CD8-positive, alpha-beta memory T cell (primary cell): ENCODE results near the gene PLBD2. TPM values are rescaled to one million over a fixed set of nuclear protein-coding genes. Genes with fewer than 3 reads are reported as not detected.

ENCODE experiments used
- CTCF ChIA-PET: fragments of 350-600 bp; sonication (Branson Sonifier 250); formaldehyde crosslinking; loops from one replicate; lab custom pipeline; 2021; ENCODE audit warnings: antibody characterized with exemption; lab: Charles Lee
- POLR2A ChIA-PET: fragments of 350-600 bp; sonication (Branson Sonifier 250); formaldehyde crosslinking; loops from one replicate; lab custom pipeline; 2021; ENCODE audit warnings: antibody characterized with exemption; lab: Charles Lee
- DNase-seq, 5 donors: peaks; one replicate each; pipeline versions ENCODE4 v3.0.0 to v3.0.0-alpha.2; 2020 to 2022; ENCODE audit warnings: mixed read lengths in 1 of 5
- H3K27ac ChIP-seq: one replicate; pipeline ENCODE4 v1.7.0; 2013; ENCODE audit warnings: low read depth, mild to moderate bottlenecking, low read length, moderate library complexity
- H3K27me3 ChIP-seq: 2 replicates; pipeline ENCODE4 v1.7.0; 2013; ENCODE audit warnings: low read length, mild to moderate bottlenecking; ENCODE audit not compliant: insufficient read depth, poor library complexity, severe bottlenecking
- H3K36me3 ChIP-seq: 2 replicates; pipeline ENCODE4 v1.7.0; 2013; ENCODE audit warnings: mild to moderate bottlenecking, low read length, moderate library complexity; ENCODE audit not compliant: insufficient read depth
- H3K4me1 ChIP-seq: 2 replicates; pipeline ENCODE4 v1.7.0; 2013; ENCODE audit warnings: mild to moderate bottlenecking, low read length, moderate library complexity; ENCODE audit not compliant: insufficient read depth
- H3K4me3 ChIP-seq: 2 replicates; pipeline ENCODE4 v1.7.0; 2013; ENCODE audit warnings: mild to moderate bottlenecking, low read length
- H3K9me3 ChIP-seq: 2 replicates; pipeline ENCODE4 v1.7.0; 2013; ENCODE audit warnings: mild to moderate bottlenecking, low read length
- H3K27ac Mint-ChIP-seq, 8 donors: one replicate each; pipeline ENCODE4 v1.8.0; 2020 to 2021; ENCODE audit warnings: mixed read lengths in 8 of 8, mild to moderate bottlenecking in 6 of 8, inconsistent platforms in 3 of 8, moderate library complexity in 3 of 8
- H3K27me3 Mint-ChIP-seq, 2 donors: one replicate each; pipeline ENCODE4 v1.8.0; 2020 to 2021; ENCODE audit warnings: mixed read lengths in 2 of 2, mild to moderate bottlenecking in 1 of 2, moderate library complexity in 1 of 2
- H3K36me3 Mint-ChIP-seq, 3 donors: one replicate each; pipeline ENCODE4 v1.8.0; 2020 to 2021; ENCODE audit warnings: mixed read lengths in 3 of 3, inconsistent platforms in 1 of 3, mild to moderate bottlenecking in 1 of 3
- H3K4me1 Mint-ChIP-seq, 3 donors: one replicate each; pipeline ENCODE4 v1.8.0; 2020 to 2021; ENCODE audit warnings: mixed read lengths in 3 of 3, inconsistent platforms in 1 of 3, mild to moderate bottlenecking in 1 of 3
- H3K4me3 Mint-ChIP-seq, 7 donors: one replicate each; pipeline ENCODE4 v1.8.0; 2020 to 2021; ENCODE audit warnings: mixed read lengths in 7 of 7, mild to moderate bottlenecking in 6 of 7, moderate library complexity in 4 of 7, inconsistent platforms in 2 of 7
- H3K9me3 Mint-ChIP-seq, 5 donors: one replicate each; pipeline ENCODE4 v1.8.0; 2020 to 2022; ENCODE audit warnings: mixed read lengths in 5 of 5, mild to moderate bottlenecking in 3 of 5, moderate library complexity in 2 of 5, inconsistent platforms in 1 of 5
- polyA plus RNA-seq: library from polyadenylated mRNA; unstranded; fragments of 300-500 nt; fragmentation: Illumina TruSeq; gene quantifications from one replicate; pipeline ENCODE4 v1.2.3, GENCODE V29; 2021
- total RNA-seq, 2 experiments: library from RNA; stranded (reverse); gene quantifications; one replicate each; pipeline ENCODE4 v1.2.3, GENCODE V29; 2021

PLBD2 gene
- total and polyA plus RNA-seq, 3 experiments from 2014 or later, result 10.0 to 20.7 (median 19.5) TPM

DNA sequence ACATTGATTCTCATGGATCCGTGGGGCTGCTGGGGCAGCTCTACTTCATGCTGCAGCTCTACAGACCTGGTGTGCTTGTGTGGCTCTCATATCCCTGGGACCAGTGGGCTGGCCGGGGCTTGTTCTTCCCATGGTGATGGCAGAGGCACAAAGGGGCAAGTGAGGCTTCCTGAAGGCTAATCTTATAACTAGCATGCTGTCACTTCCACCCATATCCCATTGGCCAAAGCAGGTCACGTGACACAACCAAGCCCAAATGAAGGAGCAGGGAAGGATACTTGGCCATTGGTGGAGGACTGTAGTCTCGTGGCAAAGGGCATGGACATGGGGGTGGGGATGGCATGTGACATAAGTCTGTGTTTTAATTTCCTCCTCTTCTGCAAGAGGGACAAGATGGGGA, 9.9 kb downstream of the PLBD2 start:
- DNase-seq, result no peak
- ChIA-PET CTCF (no interaction called here), POLR2A (no interaction called here)
- Histone ChIP-seq H3K4me1 (no peaks in the 10 kb centered on the region), H3K4me3 (no peak overlapping the region), H3K27ac (no peak overlapping the region), H3K27me3 (no peaks in the 10 kb centered on the region), H3K9me3 (no peaks in the 10 kb centered on the region), H3K36me3 (no peaks in the 10 kb centered on the region)
- no peak overlapping the region for H3K4me3 Mint-ChIP-seq
- peak overlapping the region in 1 of 8 donors; percentile 83 for H3K27ac Mint-ChIP-seq
- peaks cover 0 to 1% of the 10 kb centered on the region in 2 donors for H3K27me3 Mint-ChIP-seq
- H3K4me1 Mint-ChIP-seq, result peaks cover 0 to 19% (median 6%) of the 10 kb centered on the region in 3 donors
- no peaks in the 10 kb centered on the region for H3K9me3 Mint-ChIP-seq
- peaks cover 0 to 40% (median 7%) of the 10 kb centered on the region in 3 donors for H3K36me3 Mint-ChIP-seq

DNA sequence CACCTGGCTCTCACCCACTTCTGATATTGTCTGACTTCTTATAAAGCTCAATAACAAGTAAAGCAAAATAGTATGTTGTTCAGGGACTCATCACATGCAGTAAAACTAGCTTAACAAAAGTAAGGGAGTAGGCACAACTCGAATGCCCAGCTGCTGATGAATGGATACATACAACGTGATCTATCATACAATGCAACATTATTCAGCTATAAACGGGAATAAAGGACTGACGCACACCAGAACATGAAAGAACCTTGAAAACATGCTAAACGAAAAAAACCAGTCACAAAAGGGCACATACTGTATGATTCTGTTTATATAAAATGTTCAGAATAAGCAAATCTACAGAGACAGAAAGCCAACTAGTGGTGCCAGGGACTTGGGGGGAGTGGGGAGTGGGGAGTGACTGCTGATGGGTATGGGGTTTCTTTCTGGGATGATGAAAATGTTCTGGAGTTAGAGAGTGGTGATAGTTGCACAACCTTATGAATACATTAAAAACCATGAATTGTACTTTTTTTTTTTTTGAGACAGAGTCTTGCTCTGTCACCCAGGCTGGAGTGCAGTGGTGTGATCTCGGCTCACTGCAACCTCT, 11.1 kb downstream of the PLBD2 start:
- H3K4me3 ChIP-seq, result no peak overlapping the region
- H3K9me3 Mint-ChIP-seq, result no peaks in the 10 kb centered on the region
- H3K9me3 ChIP-seq, result no peaks in the 10 kb centered on the region
- peaks cover 5 to 44% (median 5%) of the 10 kb centered on the region in 3 donors for H3K36me3 Mint-ChIP-seq
- H3K27ac Mint-ChIP-seq, result no peak overlapping the region
- POLR2A ChIA-PET, result no interaction called here
- H3K4me1 ChIP-seq, result no peaks in the 10 kb centered on the region
- H3K27me3 ChIP-seq, result no peaks in the 10 kb centered on the region
- H3K27me3 Mint-ChIP-seq, result peaks cover 0 to 1% of the 10 kb centered on the region in 2 donors
- DNase-seq, result no peak
- H3K4me1 Mint-ChIP-seq, result peaks cover 0 to 15% (median 6%) of the 10 kb centered on the region in 3 donors
- H3K27ac ChIP-seq, result no peak overlapping the region
- H3K4me3 Mint-ChIP-seq, result no peak overlapping the region
- CTCF ChIA-PET, result no interaction called here
- no peaks in the 10 kb centered on the region for H3K36me3 ChIP-seq

DNA sequence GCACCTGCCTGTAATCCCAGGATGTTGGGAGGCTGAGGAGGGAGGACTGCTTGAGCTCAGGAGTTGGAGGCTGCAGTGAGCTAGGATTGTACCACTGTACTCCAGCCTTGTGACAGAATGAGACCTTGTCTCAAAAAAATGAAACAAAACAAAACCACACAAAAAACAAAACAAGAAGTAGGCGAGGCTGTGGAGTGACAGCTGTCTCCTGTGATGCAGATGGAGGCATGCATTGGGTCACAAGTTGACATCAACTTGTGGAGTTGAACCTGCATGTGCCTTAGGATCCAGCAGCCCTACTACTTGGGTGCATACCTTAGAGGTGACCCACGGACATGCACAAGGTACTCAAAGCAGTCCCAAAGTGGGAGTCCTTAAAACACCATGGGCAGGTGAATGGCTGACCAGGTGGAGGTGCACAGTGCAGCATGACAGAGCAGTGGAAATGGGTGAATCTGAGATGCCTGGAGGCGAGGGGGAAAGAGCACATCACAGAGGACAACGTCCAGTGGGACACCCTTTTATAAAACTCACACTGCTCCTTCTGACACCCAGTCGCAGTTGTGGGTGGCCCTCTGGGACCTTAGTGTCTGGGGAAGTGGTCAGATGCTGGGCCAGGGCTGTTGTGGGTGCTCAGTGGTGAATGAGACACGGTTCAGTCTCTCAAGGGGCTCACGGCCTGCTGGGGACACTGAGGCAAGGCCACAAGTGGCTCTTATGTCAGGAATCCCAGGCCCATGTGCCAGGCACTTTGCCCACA, 12.7 kb downstream of the PLBD2 start:
- Histone ChIP-seq H3K4me3 (no peak overlapping the region), H3K27ac (no peak overlapping the region), H3K36me3 (no peaks in the 10 kb centered on the region), H3K4me1 (no peaks in the 10 kb centered on the region), H3K27me3 (no peaks in the 10 kb centered on the region), H3K9me3 (no peaks in the 10 kb centered on the region)
- no peak for DNase-seq
- no peak overlapping the region for H3K4me3 Mint-ChIP-seq
- no peak overlapping the region for H3K27ac Mint-ChIP-seq
- POLR2A ChIA-PET, result no interaction called here
- no peaks in the 10 kb centered on the region for H3K9me3 Mint-ChIP-seq
- H3K36me3 Mint-ChIP-seq, result peaks cover 5 to 51% (median 8%) of the 10 kb centered on the region in 3 donors
- peaks cover 0 to 8% (median 3%) of the 10 kb centered on the region in 3 donors for H3K4me1 Mint-ChIP-seq
- CTCF ChIA-PET, result no interaction called here
- H3K27me3 Mint-ChIP-seq, result peaks cover 0 to 1% of the 10 kb centered on the region in 2 donors

DNA sequence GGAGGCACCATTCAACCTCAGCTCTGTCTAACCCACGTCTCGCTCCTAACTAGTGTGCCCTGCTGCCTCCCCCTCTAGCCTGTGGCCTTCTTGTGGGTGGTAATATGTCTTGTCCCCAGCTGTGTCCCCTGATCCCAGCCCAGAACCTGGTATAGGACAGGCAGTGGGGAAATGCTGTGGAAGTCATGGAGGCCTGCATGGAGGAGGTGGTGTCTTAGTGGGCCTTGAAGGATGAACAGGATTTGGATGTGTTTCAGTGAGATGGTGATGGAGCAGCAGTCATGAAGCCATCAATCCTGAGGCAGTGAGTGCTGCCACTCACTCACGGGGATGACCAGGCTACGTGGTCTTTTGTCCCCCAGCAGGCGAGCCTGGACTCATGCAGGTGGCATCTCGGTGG, 13.4 kb downstream of the PLBD2 start:
- Histone ChIP-seq H3K4me1 (no peaks in the 10 kb centered on the region), H3K27ac (no peak overlapping the region), H3K36me3 (no peaks in the 10 kb centered on the region), H3K9me3 (no peaks in the 10 kb centered on the region), H3K4me3 (no peak overlapping the region), H3K27me3 (no peaks in the 10 kb centered on the region)
- H3K4me1 Mint-ChIP-seq, result peaks cover 0 to 5% (median 3%) of the 10 kb centered on the region in 3 donors
- H3K27me3 Mint-ChIP-seq, result peaks cover 0 to 1% of the 10 kb centered on the region in 2 donors
- H3K36me3 Mint-ChIP-seq, result peaks cover 5 to 51% (median 8%) of the 10 kb centered on the region in 3 donors
- ChIA-PET CTCF (no interaction called here), POLR2A (no interaction called here)
- H3K27ac Mint-ChIP-seq, result no peak overlapping the region
- H3K9me3 Mint-ChIP-seq, result no peaks in the 10 kb centered on the region
- DNase-seq, result no peak
- H3K4me3 Mint-ChIP-seq, result no peak overlapping the region

DNA sequence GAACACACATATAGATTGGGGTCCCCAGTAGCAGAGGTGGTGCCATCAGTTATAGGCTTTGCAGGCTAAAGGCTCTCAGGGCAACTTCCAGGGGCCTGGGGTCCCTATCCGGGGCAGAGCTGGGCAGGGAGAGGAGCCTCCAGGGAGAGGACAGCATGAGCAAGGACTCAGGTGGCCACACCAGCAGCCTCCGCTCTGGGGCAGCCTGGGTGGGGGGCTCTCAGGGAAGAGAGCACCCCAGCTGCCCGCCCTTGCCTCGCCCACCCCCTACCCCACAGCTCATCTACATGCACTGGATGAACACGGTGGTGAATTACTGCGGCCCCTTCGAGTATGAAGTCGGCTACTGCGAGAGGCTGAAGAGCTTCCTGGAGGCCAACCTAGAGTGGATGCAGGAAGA, 14.0 kb downstream of the PLBD2 start:
- no peaks in the 10 kb centered on the region for H3K36me3 ChIP-seq
- H3K27me3 ChIP-seq, result no peaks in the 10 kb centered on the region
- H3K4me3 Mint-ChIP-seq, result no peak overlapping the region
- H3K27me3 Mint-ChIP-seq, result peaks cover 0 to 1% of the 10 kb centered on the region in 2 donors
- H3K4me1 ChIP-seq, result no peaks in the 10 kb centered on the region
- H3K27ac ChIP-seq, result no peak overlapping the region
- H3K4me3 ChIP-seq, result no peak overlapping the region
- H3K9me3 ChIP-seq, result no peaks in the 10 kb centered on the region
- ChIA-PET POLR2A (no interaction called here), CTCF (interaction anchor here (0.6 kb wide), 1 partner anchor 11 kb away, joined by 3 read pairs; no protein-coding TSS in a partner anchor)
- no peak overlapping the region for H3K27ac Mint-ChIP-seq
- H3K36me3 Mint-ChIP-seq, result peaks cover 5 to 57% (median 11%) of the 10 kb centered on the region in 3 donors
- no peaks in the 10 kb centered on the region for H3K9me3 Mint-ChIP-seq
- no peak for DNase-seq
- peaks cover 0 to 5% (median 3%) of the 10 kb centered on the region in 3 donors for H3K4me1 Mint-ChIP-seq

DNA sequence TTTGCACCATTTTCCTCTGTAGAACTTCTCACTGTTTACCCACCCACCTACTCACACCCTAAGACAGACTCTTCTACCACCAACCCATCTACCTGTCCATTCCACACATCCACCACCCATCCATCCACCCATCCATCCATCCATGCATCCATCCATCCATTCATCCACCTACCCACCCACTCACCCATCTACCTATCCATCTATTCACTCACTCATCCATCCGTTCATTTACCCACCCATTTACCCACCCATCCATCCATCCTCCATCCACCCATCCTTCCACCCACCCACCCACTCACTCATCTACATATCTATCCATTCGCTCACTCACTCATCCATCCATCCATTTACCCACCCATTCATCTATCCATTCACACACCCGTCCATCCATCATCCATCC, 15.1 kb downstream of the PLBD2 start:
- H3K27ac Mint-ChIP-seq, result no peak overlapping the region
- Histone ChIP-seq H3K4me3 (no peak overlapping the region), H3K9me3 (no peaks in the 10 kb centered on the region), H3K4me1 (no peaks in the 10 kb centered on the region), H3K36me3 (no peaks in the 10 kb centered on the region), H3K27ac (no peak overlapping the region), H3K27me3 (no peaks in the 10 kb centered on the region)
- no peak for DNase-seq
- H3K4me1 Mint-ChIP-seq, result peaks cover 0 to 5% (median 1%) of the 10 kb centered on the region in 3 donors
- no peaks in the 10 kb centered on the region for H3K9me3 Mint-ChIP-seq
- H3K4me3 Mint-ChIP-seq, result no peak overlapping the region
- peaks cover 5 to 57% (median 13%) of the 10 kb centered on the region in 3 donors for H3K36me3 Mint-ChIP-seq
- POLR2A ChIA-PET, result no interaction called here
- peaks cover 0 to 1% of the 10 kb centered on the region in 2 donors for H3K27me3 Mint-ChIP-seq
- CTCF ChIA-PET, result no interaction called here

DNA sequence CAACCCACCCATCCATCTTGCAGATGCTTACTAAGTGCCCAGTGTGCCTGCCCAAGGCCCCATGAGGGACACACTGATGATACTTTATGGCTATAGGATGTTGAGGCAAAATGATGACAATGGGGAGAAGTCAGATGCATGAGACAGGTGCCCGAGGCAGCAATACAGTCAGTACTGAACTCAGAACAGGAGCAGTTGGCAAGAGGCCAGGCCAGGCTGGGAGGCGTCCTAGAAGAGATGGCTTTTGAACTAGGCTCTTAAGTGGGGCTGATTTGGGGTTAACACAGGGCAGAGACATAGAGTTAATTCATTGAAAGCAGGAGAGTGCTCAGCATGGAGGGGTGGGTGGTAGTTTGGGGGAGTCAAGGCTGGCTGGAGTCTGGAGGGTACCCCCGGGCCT, 15.6 kb downstream of the PLBD2 start:
- Histone ChIP-seq H3K4me1 (no peaks in the 10 kb centered on the region), H3K9me3 (no peaks in the 10 kb centered on the region), H3K27me3 (no peaks in the 10 kb centered on the region), H3K4me3 (no peak overlapping the region), H3K36me3 (no peaks in the 10 kb centered on the region), H3K27ac (no peak overlapping the region)
- CTCF ChIA-PET, result no interaction called here
- peaks cover 0 to 1% of the 10 kb centered on the region in 2 donors for H3K27me3 Mint-ChIP-seq
- DNase-seq, result no peak
- H3K4me1 Mint-ChIP-seq, result peaks cover 0 to 5% (median 1%) of the 10 kb centered on the region in 3 donors
- no peaks in the 10 kb centered on the region for H3K9me3 Mint-ChIP-seq
- peaks cover 5 to 53% (median 13%) of the 10 kb centered on the region in 3 donors for H3K36me3 Mint-ChIP-seq
- H3K27ac Mint-ChIP-seq, result peak overlapping the region in 1 of 8 donors; percentile 67
- POLR2A ChIA-PET, result no interaction called here
- no peak overlapping the region for H3K4me3 Mint-ChIP-seq

DNA sequence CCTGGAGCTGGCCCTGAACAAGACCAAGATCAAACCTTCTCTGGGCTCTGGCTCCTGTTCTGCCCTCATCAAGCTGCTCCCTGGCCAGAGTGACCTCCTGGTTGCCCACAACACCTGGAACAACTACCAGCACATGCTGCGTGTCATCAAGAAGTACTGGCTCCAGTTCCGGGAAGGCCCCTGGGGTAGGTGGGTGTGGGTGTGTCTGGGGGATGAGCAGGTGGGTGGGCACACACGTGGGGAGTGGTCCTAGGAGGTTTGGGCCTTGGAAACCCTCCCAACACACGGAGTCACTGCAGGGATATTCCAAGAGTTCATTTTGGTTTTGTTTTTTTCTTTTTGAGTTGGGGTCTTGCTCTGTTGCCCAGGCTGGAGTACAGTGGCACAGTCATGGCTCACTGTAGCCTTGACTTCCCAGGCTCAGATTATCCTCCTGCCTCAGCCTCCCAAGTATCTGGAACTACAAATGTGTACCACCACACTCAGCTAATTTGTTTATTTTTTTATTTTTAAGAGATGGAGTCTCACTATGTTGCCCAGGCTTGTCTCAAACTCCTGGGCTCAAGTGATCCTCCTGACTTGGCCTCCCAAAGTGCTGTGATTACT, 16.5 kb downstream of the PLBD2 start:
- ChIA-PET POLR2A (no interaction called here), CTCF (no interaction called here)
- Histone ChIP-seq H3K9me3 (no peaks in the 10 kb centered on the region), H3K36me3 (no peaks in the 10 kb centered on the region), H3K4me3 (no peak overlapping the region), H3K4me1 (no peaks in the 10 kb centered on the region), H3K27ac (no peak overlapping the region), H3K27me3 (no peaks in the 10 kb centered on the region)
- Mint-ChIP-seq H3K27ac (peak overlapping the region in 2 of 8 donors; percentile 21 to 38), H3K36me3 (peaks cover 5 to 54% (median 13%) of the 10 kb centered on the region in 3 donors), H3K9me3 (no peaks in the 10 kb centered on the region), H3K4me1 (no peaks in the 10 kb centered on the region), H3K27me3 (peaks cover 0 to 1% of the 10 kb centered on the region in 2 donors), H3K4me3 (no peak overlapping the region)
- no peak for DNase-seq
